ENCODE data around the gene CERS5. TPM values are rescaled to one million over a fixed set of nuclear protein-coding genes. Genes with fewer than 3 reads are reported as not detected.

Gene CERS5
- total and polyA plus RNA-seq, 10 of the 15 experiments (the other 5 are each of a cell fraction or from before 2014, with no cell fraction given): 6.8 to 50.1 (median 31.8) TPM

- TF ChIP-seq ZBTB11 (CRISPR knock-in tag; IDR thresholded peaks at IDR 0.05) (no peak), MEF2A (IDR thresholded peaks at IDR 0.05; ENCODE audit: insufficient read depth, low read depth, low read length) (no peak), HDAC2 (IDR thresholded peaks at IDR 0.05) (no peak), NFYB (IDR thresholded peaks at IDR 0.05; ENCODE audit: insufficient read depth, low read depth, low read length) (no peak), PRDM15 (CRISPR knock-in tag; IDR thresholded peaks at IDR 0.05) (no peak), REST (IDR thresholded peaks at IDR 0.05; ENCODE audit: low read depth, low read length) (no peak), USF1 (IDR thresholded peaks at IDR 0.05; ENCODE audit: borderline replicate concordance, extremely low read length, insufficient read depth, low read depth, low read length) (no peak)
Measured at GRCh38 chr12:50109319-50109718, 57.9 kb downstream of the CERS5 start (continued).
